NCI-H748 treated with DMSO at 0.1 percent for 48 hours (cell line): ENCODE results near the gene LRRC32.
"Not testable (repeated sequence)": the region's sequence is repeated elsewhere in the genome, so short reads cannot be mapped to it uniquely, and the experiment has no call there.

Experiments used
- DNase-seq: peaks from one replicate; lab custom pipeline; 2025; lab: John Stamatoyannopoulos, UW

LRRC32 gene

GRCh38 chr11:76648061-76648460, 22.5 kb downstream of the LRRC32 start:
- no peak for DNase-seq

GRCh38 chr11:76646882-76647534, 23.5 kb downstream of the LRRC32 start:
- no peak for DNase-seq

GRCh38 chr11:76644591-76644990, 26.0 kb downstream of the LRRC32 start:
- DNase-seq = no peak

GRCh38 chr11:76643711-76644110, 26.8 kb downstream of the LRRC32 start:
- not testable (repeated sequence) for DNase-seq

GRCh38 chr11:76642341-76642740, 28.2 kb downstream of the LRRC32 start:
- DNase-seq = no peak

GRCh38 chr11:76641905-76642304, 28.6 kb downstream of the LRRC32 start:
- no peak for DNase-seq

- DNase-seq = no peak
Measured at GRCh38 chr11:76640501-76640900, 30.0 kb downstream of the LRRC32 start.

- no peak for DNase-seq
Measured at GRCh38 chr11:76639621-76640020, 30.9 kb downstream of the LRRC32 start.

- no peak for DNase-seq
Measured at GRCh38 chr11:76638270-76639197, 32.0 kb downstream of the LRRC32 start.

GRCh38 chr11:76637491-76638269, 32.9 kb downstream of the LRRC32 start:
- no peak for DNase-seq

- DNase-seq = no peak
Measured at GRCh38 chr11:76636826-76637460, 33.6 kb downstream of the LRRC32 start.

GRCh38 chr11:76635991-76636738, 34.4 kb downstream of the LRRC32 start:
- DNase-seq = no peak

- DNase-seq = no peak
Measured at GRCh38 chr11:76634886-76635285, 35.7 kb downstream of the LRRC32 start.

- DNase-seq = no peak
Measured at GRCh38 chr11:76632492-76632891, 38.1 kb downstream of the LRRC32 start.

- no peak for DNase-seq
Measured at GRCh38 chr11:76631566-76632308, 38.8 kb downstream of the LRRC32 start.

GRCh38 chr11:76630600-76631281, 39.8 kb downstream of the LRRC32 start:
- DNase-seq = no peak

- DNase-seq = no peak
Measured at GRCh38 chr11:76629853-76630599, 40.5 kb downstream of the LRRC32 start.

GRCh38 chr11:76629116-76629852, 41.3 kb downstream of the LRRC32 start:
- no peak for DNase-seq
